ENCODE data around the gene HMX1.

DNA sequence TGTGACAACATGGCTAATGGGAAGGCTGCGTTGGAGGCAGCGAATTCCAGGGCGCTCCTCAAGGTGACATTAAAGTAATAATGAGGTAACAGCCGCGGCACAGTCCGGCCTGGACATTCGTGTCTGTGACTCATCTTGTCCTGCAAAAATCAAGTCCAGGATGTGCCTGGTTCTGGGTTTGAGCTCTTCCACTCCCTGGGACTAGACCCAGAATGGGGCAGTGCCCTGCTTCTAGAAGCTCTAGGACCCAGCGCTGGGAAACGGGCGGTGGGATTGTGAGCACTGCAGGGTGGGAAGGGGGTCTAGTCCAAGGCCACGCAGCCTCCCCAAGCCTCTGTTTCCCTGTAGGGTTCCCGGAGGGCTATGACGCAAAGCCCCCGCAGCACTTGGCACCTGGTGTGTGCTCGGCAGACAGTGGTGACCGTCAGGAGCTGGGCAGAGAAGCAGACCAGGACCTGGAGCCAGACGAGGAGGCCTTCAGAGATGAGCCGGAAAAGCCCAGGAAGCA, 34.9 kb downstream of the HMX1 start:
- TF ChIP-seq POLR2A (IDR thresholded peaks at IDR 0.05; ENCODE audit: low read depth, low read length) (no peak), POLR2AphosphoS5 (IDR thresholded peaks at IDR 0.05; ENCODE audit: insufficient read depth, low read depth, low read length) (no peak), EZH2 (IDR thresholded peaks at IDR 0.05; ENCODE audit: borderline replicate concordance, low read depth, low read length, severe bottlenecking) (no peak)
- TF ChIP-seq, protein P1, sequence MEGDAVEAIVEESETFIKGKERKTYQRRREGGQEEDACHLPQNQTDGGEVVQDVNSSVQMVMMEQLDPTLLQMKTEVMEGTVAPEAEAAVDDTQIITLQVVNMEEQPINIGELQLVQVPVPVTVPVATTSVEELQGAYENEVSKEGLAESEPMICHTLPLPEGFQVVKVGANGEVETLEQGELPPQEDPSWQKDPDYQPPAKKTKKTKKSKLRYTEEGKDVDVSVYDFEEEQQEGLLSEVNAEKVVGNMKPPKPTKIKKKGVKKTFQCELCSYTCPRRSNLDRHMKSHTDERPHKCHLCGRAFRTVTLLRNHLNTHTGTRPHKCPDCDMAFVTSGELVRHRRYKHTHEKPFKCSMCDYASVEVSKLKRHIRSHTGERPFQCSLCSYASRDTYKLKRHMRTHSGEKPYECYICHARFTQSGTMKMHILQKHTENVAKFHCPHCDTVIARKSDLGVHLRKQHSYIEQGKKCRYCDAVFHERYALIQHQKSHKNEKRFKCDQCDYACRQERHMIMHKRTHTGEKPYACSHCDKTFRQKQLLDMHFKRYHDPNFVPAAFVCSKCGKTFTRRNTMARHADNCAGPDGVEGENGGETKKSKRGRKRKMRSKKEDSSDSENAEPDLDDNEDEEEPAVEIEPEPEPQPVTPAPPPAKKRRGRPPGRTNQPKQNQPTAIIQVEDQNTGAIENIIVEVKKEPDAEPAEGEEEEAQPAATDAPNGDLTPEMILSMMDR (IDR thresholded peaks at IDR 0.05; ENCODE audit: extremely low read depth in 1 of 2, insufficient read depth in 1 of 2, low read depth in 1 of 2, low read length in 2 of 2) = no peak
